ENCODE data around the gene C4orf36.

The C4orf36 gene

DNA sequence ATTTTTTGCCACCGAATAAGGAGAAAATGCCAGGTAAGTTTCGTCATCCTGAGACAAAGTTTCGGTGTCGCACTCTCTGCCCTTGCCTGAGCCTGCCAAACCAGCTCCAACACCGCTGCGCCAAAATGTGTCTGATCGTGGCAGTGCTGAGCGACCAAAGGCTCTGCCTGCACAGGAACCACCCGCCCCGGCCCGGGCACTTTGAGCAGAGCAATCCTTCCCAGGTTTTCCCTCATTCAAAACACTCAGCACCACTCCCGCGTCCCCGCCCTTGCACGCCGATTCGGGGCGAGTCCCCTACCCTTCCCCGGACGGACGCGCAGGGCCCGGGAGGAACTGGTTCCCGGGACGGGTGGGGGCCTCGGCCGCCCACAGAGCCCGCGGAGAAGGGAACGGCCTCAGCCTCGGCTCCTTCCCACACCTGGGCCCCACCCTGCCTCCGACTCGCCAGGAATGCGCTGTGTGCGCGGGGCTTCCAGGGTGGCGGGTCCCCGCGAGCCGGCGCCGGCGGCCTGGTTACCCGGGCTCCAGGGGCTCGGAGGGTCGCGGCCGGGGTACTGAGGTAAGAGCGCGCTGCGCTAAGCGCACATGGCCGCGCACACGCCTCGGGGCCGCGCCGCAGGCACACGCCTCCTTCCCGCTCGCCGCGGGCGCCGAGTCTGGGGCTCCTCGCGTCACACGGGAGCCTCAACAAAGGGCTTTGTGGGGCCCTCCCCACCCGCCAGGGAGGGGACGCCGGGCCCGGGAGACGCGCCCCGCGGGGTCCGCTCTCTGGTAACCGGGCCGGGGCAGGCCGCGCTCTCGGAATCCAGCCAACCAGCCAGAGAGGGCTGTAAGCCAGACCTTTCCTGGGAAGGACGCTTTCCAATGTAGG, at the start of gene C4orf36:
C4orf36 (minus strand) TSS at position 661 of the 874 bp plus-strand sequence. CDS start 902 bp downstream, outside the sequence.
- peak within 1 kb of the TSS; percentile 48 to 59 for H3K27ac ChIP-seq
- peak within 1 kb of the TSS; percentile 84 for H3K4me3 ChIP-seq
- peak; percentile 76 for DNase-seq (ENCODE audit: low spot score)
- TF ChIP-seq, protein P1, sequence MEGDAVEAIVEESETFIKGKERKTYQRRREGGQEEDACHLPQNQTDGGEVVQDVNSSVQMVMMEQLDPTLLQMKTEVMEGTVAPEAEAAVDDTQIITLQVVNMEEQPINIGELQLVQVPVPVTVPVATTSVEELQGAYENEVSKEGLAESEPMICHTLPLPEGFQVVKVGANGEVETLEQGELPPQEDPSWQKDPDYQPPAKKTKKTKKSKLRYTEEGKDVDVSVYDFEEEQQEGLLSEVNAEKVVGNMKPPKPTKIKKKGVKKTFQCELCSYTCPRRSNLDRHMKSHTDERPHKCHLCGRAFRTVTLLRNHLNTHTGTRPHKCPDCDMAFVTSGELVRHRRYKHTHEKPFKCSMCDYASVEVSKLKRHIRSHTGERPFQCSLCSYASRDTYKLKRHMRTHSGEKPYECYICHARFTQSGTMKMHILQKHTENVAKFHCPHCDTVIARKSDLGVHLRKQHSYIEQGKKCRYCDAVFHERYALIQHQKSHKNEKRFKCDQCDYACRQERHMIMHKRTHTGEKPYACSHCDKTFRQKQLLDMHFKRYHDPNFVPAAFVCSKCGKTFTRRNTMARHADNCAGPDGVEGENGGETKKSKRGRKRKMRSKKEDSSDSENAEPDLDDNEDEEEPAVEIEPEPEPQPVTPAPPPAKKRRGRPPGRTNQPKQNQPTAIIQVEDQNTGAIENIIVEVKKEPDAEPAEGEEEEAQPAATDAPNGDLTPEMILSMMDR (IDR thresholded peaks at IDR 0.05) = no peak

DNA sequence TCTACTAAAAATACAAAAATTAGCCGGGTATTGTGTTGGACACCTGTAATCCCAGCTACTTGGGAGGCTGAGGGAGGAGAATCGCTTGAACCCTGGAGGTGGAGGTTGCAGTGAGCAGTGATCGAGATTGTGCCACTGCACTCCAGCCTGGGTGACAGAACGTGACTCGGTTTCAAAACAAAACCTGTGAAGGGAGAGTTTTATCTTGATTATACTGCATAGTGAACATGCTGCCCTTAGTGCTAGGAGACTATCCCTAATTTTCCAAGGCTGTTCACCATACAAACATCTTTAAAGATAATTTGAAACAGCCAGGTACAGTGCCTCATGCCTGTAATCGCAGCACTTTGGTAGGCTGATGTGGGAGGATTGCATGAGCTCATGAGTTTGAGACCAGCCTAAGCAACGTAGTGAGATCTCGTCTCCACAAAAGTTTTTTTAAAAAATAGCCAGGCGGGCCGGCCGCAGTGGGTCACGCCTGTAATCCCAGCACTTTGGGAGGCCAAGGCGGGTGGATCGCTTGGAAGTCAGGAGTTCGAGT, 48.8 kb upstream of the C4orf36 start:
- no peak for DNase-seq (ENCODE audit: low spot score)
- TF ChIP-seq, protein P1 (IDR thresholded peaks at IDR 0.05) = no peak
- Histone ChIP-seq H3K4me3 (no peak overlapping the region), H3K27ac (no peak overlapping the region)

GRCh38 chr4:86939729-86940575, 47.7 kb upstream of the C4orf36 start:
- H3K4me3 ChIP-seq = peak overlapping the region; percentile 35
- TF ChIP-seq, protein P1 (IDR thresholded peaks at IDR 0.05) = no peak
- peak overlapping the region; percentile 56 to 61 for H3K27ac ChIP-seq
- DNase-seq (ENCODE audit: low spot score) = no peak

GRCh38 chr4:86938771-86939520, 46.7 kb upstream of the C4orf36 start:
- Histone ChIP-seq H3K4me3 (peak overlapping the region; percentile 35), H3K27ac (peak overlapping the region; percentile 56 to 61)
- no peak for DNase-seq (ENCODE audit: low spot score)
- TF ChIP-seq, protein P1 (IDR thresholded peaks at IDR 0.05) = no peak

DNA sequence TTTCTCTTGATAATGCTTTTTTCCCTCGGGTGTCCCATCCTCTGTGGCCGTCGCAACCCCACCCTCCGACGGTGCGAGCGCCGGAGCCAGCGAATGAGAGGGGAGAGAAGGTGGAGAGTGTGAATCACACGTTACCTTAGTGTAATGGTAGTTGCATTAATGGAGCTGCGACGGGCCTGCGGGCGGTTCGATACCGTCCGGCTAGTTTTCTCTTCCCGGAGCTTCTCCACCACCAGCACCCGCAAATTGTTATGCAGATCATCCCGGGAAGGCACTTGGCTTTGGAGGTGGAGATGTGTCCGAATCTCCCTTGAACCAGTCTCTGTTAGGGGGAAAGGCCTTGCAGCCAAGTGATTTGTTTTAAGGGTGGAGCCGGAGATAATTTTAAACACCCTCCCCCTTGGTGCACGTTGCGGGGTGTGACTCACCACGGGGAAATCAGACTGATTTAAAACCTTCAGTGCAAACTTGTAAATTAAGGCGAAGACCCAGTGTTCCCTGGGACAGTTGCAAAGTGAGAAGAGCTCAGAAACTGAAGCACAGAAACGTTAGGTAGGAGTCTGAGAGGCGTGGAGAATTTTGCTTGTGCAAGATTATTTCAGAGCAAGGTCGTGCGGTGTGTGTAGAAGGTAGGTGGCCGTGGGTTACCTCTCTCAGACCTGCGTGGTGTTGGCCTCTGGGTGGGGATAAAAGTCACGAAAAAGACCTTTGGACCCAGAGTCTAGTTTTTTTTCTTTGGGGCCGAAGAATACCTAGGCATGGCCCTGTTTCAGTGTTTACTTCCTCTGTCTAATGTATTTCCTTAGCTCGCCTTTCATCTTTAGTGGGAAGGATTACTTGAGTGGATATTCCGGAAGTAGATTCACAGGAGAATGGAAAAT, 43.9 kb upstream of the C4orf36 start:
- Histone ChIP-seq H3K4me3 (peak overlapping the region; percentile 98), H3K27ac (peak overlapping the region; percentile 91 to 98)
- TF ChIP-seq, protein P1 (IDR thresholded peaks at IDR 0.05) = no peak
- peak; percentile 81 for DNase-seq (ENCODE audit: low spot score)

DNA sequence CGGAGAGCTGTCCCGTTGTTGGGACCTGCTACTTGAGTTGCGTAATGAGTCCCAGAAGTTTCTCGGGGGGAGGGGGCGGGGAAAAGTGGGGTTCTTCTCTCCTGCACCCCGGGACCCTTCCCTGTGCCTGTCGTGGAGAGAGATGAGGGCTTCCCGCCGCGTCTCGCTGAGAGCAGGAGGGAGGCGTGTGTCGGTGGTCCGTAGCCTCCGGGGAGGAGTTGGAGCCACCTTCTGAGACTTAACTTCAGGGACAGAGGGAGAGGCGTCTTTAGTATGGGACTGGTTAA, 43.3 kb upstream of the C4orf36 start:
- H3K27ac ChIP-seq = peak overlapping the region; percentile 91 to 98
- TF ChIP-seq, protein P1 (IDR thresholded peaks at IDR 0.05) = no peak
- H3K4me3 ChIP-seq = peak overlapping the region; percentile 98
- DNase-seq (ENCODE audit: low spot score) = peak; percentile 81
